ENCODE results near the gene IQCH. TPM values are rescaled to one million over a fixed set of nuclear protein-coding genes. Genes with fewer than 3 reads are reported as not detected.

IQCH gene
- polyA plus RNA-seq, 1 of the 3 experiments (the other 2 are of a cell fraction) = 0.81 TPM

- H3K4me2 ChIP-seq = no peak overlapping the region
- no peak for TF ChIP-seq NFIC (IDR thresholded peaks at IDR 0.05; ENCODE audit: borderline replicate concordance)
- TF ChIP-seq FOXJ3 (CRISPR knock-in tag; IDR thresholded peaks at IDR 0.05) = no peak
- no peak for TF ChIP-seq RCOR1 (IDR thresholded peaks at IDR 0.05; ENCODE audit: low read length)
- no peak for TF ChIP-seq EP300 (IDR thresholded peaks at IDR 0.05; ENCODE audit: borderline replicate concordance in 1 of 2, low read depth in 1 of 2, low read length in 1 of 2)
- no peak for TF ChIP-seq CTCF (IDR thresholded peaks at IDR 0.05)
- TF ChIP-seq USF1 (IDR thresholded peaks at IDR 0.05; ENCODE audit: borderline replicate concordance, low read depth) = no peak
- TF ChIP-seq FOXM1 (IDR thresholded peaks at IDR 0.05; ENCODE audit: low read depth) = no peak
- ChIA-PET POLR2A (no interaction called here), CTCF (interaction anchor here (0.7 kb wide), 1 partner anchor 34 kb away, joined by 3 read pairs; no protein-coding TSS in a partner anchor)
- H3K4me1 ChIP-seq (ENCODE audit: control insufficient read depth in 1 of 2, insufficient read depth in 2 of 2, low read depth in 1 of 2, low read length in 1 of 2) = no peaks in the 10 kb centered on the region; a peak in 1 of 4 replicates
- H3K27me3 ChIP-seq (ENCODE audit: insufficient read depth) = no peaks in the 10 kb centered on the region
- no peaks in the 10 kb centered on the region for H3K9me2 ChIP-seq
- no peak for DNase-seq
- H3F3A ChIP-seq (replicated peaks; ENCODE audit: insufficient read depth) = no peaks in the 10 kb centered on the region
- no peaks in the 10 kb centered on the region for H4K20me1 ChIP-seq (ENCODE audit: insufficient read depth)
- WGBS (ENCODE audit: low lambda C conversion rate) = 96% methylated on average over 1 of the region's 1 CpG
- no peak overlapping the region for H3K9ac ChIP-seq
- no peak overlapping the region for H2AFZ ChIP-seq (ENCODE audit: low read depth)
- H3K36me3 ChIP-seq (replicated peaks in 1 of 2; ENCODE audit: control insufficient read depth in 1 of 2, insufficient read depth in 2 of 2, low read length in 1 of 2) = peaks cover 0 to 2% of the 10 kb centered on the region in 2 experiments
- no peak overlapping the region for H3K4me3 ChIP-seq (ENCODE audit: low read depth in 2 of 2, low read length in 1 of 2)
- no peaks in the 10 kb centered on the region for H3K79me2 ChIP-seq (ENCODE audit: insufficient read depth)
- H3K27ac ChIP-seq (ENCODE audit: low read depth in 2 of 2, low read length in 1 of 2) = no peak overlapping the region
- H3K9me3 ChIP-seq = no peaks in the 10 kb centered on the region
Observed at GRCh38 chr15:67274236-67274635, 19.6 kb downstream of the IQCH start.

GRCh38 chr15:67276666-67277065, 22.1 kb downstream of the IQCH start:
- Histone ChIP-seq H3K79me2 (ENCODE audit: insufficient read depth) (no peaks in the 10 kb centered on the region), H3K4me3 (ENCODE audit: low read depth in 2 of 2, low read length in 1 of 2) (no peak overlapping the region), H2AFZ (ENCODE audit: low read depth) (no peak overlapping the region), H4K20me1 (ENCODE audit: insufficient read depth) (no peaks in the 10 kb centered on the region), H3K4me2 (no peak overlapping the region), H3K9me2 (no peaks in the 10 kb centered on the region), H3K27me3 (ENCODE audit: insufficient read depth) (no peaks in the 10 kb centered on the region), H3F3A (replicated peaks; ENCODE audit: insufficient read depth) (no peaks in the 10 kb centered on the region), H3K9me3 (no peaks in the 10 kb centered on the region), H3K36me3 (replicated peaks in 1 of 2; ENCODE audit: control insufficient read depth in 1 of 2, insufficient read depth in 2 of 2, low read length in 1 of 2) (peaks cover 0 to 2% of the 10 kb centered on the region in 2 experiments), H3K27ac (ENCODE audit: low read depth in 2 of 2, low read length in 1 of 2) (no peak overlapping the region), H3K9ac (no peak overlapping the region), H3K4me1 (ENCODE audit: control insufficient read depth in 1 of 2, insufficient read depth in 2 of 2, low read depth in 1 of 2, low read length in 1 of 2) (no peaks in the 10 kb centered on the region)
- DNase-seq = no peak
- CTCF ChIA-PET = interaction anchor here (1.0 kb wide), 1 partner anchor 28 kb away, joined by 3 read pairs; no protein-coding TSS in a partner anchor
- POLR2A ChIA-PET = no interaction called here
- WGBS (ENCODE audit: low lambda C conversion rate) = 83% methylated on average over 1 of the region's 1 CpG
- TF ChIP-seq NRF1 (IDR thresholded peaks at IDR 0.05; ENCODE audit: low read depth, low read length) (no peak), MAX (IDR thresholded peaks at IDR 0.05; ENCODE audit: low read depth) (no peak), SIN3A (IDR thresholded peaks at IDR 0.05; ENCODE audit: borderline replicate concordance, low read depth, low read length) (no peak), RFX5 (IDR thresholded peaks at IDR 0.05; ENCODE audit: low read length) (no peak), USF1 (IDR thresholded peaks at IDR 0.05; ENCODE audit: borderline replicate concordance, low read depth) (no peak), NFIC (IDR thresholded peaks at IDR 0.05; ENCODE audit: borderline replicate concordance) (no peak), EZH2phosphoT487 (IDR thresholded peaks at IDR 0.05; ENCODE audit: borderline replicate concordance, low read depth) (no peak), EP300 (IDR thresholded peaks at IDR 0.05; ENCODE audit: borderline replicate concordance in 1 of 2, low read depth in 1 of 2, low read length in 1 of 2) (no peak), GABPA (IDR thresholded peaks at IDR 0.05; ENCODE audit: low read depth) (no peak), POLR2AphosphoS5 (IDR thresholded peaks at IDR 0.05; ENCODE audit: low read depth, low read length) (no peak), GATA2 (CRISPR knock-in tag; IDR thresholded peaks at IDR 0.05) (no peak), RAD21 (IDR thresholded peaks at IDR 0.05; ENCODE audit: low read length) (no peak), PBX3 (IDR thresholded peaks at IDR 0.05) (no peak), IRF3 (IDR thresholded peaks at IDR 0.05; ENCODE audit: low read depth, low read length) (no peak), FOSL2 (IDR thresholded peaks at IDR 0.05; ENCODE audit: borderline replicate concordance, low read depth) (no peak), TEAD4 (IDR thresholded peaks at IDR 0.05; ENCODE audit: borderline replicate concordance, insufficient read depth) (no peak), RXRA (IDR thresholded peaks at IDR 0.05; ENCODE audit: borderline replicate concordance, low read depth) (no peak)
